ENCODE data around the gene PSTPIP1. TPM values are rescaled to one million over a fixed set of nuclear protein-coding genes. Genes with fewer than 3 reads are reported as not detected.

Gene PSTPIP1
- total RNA-seq, 4 donors from 2014 or later: 0.57 to 9.9 (median 5.3) TPM

DNA sequence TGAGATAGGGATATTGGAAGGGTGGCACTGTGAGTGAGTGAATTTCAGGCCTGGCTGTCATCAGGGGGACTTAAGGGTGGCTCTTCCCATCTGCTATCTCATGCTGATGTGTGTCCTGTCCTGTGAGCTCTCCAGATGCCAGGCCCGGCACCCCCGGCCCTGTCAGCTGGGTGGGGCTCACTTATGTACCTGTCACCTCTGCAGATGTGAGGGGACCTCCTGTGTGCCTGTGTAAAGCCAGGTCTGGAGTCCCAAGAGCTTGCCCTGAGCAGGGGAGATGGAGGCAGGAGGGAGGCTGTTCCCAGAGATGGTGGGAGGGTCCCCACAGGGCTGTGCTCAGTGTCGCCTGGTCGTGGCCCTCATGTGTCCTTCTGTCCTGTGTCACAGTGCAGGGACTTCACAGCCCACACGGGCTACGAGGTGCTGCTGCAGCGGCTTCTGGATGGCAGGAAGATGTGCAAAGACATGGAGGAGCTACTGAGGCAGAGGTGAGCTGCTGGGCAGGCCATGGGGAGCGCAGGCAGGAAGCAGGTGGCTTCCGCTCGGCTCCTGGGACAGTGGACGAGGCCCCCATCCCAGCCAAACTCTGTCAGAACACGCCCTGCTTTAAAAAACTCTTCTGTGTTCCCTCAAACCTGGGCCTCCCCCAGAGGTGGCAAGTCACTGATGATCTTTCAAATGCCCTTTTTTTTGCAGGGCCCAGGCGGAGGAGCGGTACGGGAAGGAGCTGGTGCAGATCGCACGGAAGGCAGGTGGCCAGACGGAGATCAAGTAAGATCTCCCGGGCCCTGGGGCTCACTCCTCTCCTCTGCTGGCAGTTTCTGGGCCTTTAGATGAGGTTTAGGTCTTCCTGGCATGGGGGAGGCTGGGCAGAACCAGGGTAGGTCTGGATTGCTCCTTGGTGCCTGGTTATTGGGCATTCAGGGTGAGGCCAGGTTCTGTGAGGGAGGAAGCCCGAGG lies 23.1 kb downstream of the PSTPIP1 start:
- peaks cover 0 to 33% (median 0%) of the 10 kb centered on the region in 3 donors for H3K4me1 ChIP-seq
- intact Hi-C loops (cut with DNase I): no loop called here
- no peak overlapping the region for H3K4me3 ChIP-seq
- no peak for DNase-seq
- no peaks in the 10 kb centered on the region for H3K9me3 ChIP-seq
- TF ChIP-seq, protein P1, sequence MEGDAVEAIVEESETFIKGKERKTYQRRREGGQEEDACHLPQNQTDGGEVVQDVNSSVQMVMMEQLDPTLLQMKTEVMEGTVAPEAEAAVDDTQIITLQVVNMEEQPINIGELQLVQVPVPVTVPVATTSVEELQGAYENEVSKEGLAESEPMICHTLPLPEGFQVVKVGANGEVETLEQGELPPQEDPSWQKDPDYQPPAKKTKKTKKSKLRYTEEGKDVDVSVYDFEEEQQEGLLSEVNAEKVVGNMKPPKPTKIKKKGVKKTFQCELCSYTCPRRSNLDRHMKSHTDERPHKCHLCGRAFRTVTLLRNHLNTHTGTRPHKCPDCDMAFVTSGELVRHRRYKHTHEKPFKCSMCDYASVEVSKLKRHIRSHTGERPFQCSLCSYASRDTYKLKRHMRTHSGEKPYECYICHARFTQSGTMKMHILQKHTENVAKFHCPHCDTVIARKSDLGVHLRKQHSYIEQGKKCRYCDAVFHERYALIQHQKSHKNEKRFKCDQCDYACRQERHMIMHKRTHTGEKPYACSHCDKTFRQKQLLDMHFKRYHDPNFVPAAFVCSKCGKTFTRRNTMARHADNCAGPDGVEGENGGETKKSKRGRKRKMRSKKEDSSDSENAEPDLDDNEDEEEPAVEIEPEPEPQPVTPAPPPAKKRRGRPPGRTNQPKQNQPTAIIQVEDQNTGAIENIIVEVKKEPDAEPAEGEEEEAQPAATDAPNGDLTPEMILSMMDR (IDR thresholded peaks at IDR 0.05): no peak
- TF ChIP-seq POLR2A (IDR thresholded peaks at IDR 0.05): no peak
- 53 to 93% methylated on average over 3 to 5 of the region's 20 CpGs for WGBS, 2 donors
- no peaks in the 10 kb centered on the region for H3K27me3 ChIP-seq
- H3K27ac ChIP-seq: no peak overlapping the region
- H3K36me3 ChIP-seq: no peaks in the 10 kb centered on the region

DNA sequence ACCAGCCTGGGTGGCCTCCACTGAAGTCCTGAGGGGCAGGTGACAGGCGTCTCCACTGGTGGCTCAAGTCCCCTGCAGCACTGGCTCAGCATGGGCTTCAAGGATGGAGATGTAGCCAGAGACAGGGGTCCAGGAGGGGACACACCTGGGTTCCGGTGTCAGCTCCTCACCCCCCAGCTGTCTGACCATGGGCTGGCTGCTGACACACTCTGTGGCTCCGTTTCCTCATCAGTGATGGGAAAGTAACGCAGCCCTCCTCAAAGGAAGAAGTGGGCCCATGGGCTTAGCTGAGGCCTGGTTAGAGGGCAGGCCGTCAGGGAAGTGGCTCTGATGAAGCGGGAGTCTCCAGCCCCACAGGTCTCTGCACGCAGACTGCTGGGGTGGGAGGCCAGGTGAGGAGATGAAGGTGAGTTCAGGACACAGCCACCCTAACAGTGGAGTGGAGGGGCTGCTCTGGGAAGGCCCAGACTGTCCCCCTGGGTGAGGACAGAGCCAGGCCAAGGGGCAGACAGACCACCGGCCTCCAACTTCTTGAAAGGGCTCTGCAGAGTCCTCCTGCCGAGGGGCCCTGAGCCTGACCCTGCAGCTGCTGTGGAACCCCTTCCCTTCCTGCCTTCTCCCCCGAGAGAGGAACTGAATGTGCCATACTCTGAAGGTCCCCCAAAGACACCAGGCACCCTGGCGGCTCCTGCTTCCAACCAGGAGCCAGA lies 24.0 kb downstream of the PSTPIP1 start:
- Histone ChIP-seq H3K4me3 (no peak overlapping the region), H3K36me3 (no peaks in the 10 kb centered on the region), H3K27me3 (no peaks in the 10 kb centered on the region), H3K9me3 (no peaks in the 10 kb centered on the region), H3K27ac (no peak overlapping the region), H3K4me1 (peaks cover 0 to 25% (median 0%) of the 10 kb centered on the region in 3 donors)
- 91 to 100% methylated on average over 3 to 4 of the region's 11 CpGs for WGBS, 2 donors
- intact Hi-C loops (cut with DNase I): no loop called here
- no peak for DNase-seq
- TF ChIP-seq POLR2A (IDR thresholded peaks at IDR 0.05): no peak
- TF ChIP-seq, protein P1 (IDR thresholded peaks at IDR 0.05): no peak

DNA sequence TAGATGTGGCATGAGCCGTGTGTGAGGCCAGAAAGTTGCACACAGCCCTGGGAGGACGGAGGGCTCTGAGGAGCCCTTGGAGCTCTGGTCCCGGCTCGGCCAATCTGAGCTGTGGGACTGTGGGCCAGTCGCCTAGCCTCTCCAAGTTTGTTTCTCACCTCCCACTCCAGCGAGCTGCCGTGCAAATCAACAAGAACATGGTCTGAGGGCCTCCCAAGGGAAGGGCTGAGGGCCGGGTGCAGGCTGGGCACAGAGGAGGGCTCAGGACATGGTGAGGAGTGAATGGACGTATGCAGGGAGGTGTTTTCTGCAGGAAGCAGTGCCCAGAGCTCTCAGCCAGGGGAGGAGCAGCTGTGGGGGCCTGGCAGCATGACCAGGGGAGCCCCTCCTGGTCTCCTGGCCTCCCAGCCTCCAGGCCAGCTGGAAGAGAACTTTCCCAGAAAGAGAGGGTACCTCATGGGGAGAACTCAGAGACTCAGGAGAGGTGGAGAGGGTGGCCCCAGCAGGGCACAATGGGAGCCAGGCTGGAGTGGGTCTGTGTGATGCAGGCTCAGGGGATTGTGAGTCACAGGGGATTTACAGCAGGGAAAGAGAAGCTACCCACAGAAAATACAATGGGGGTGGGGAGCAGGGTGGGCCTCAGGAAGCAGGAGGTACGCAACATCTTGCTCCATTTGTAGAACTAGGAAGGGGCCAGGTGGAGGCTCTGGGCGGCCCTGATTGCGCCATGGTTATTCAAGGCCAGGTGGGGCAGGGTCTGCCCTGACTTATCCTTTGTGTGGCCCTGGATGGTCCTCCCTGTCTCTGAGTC lies 24.8 kb downstream of the PSTPIP1 start:
- Histone ChIP-seq H3K9me3 (no peaks in the 10 kb centered on the region), H3K4me3 (no peak overlapping the region), H3K36me3 (no peaks in the 10 kb centered on the region), H3K4me1 (peaks cover 0 to 23% (median 0%) of the 10 kb centered on the region in 3 donors), H3K27me3 (no peaks in the 10 kb centered on the region), H3K27ac (no peak overlapping the region)
- intact Hi-C loops (cut with DNase I): loop anchor here (5.0 kb wide), 1 partner anchor 523 kb away; no protein-coding TSS in a partner anchor
- TF ChIP-seq, protein P1 (IDR thresholded peaks at IDR 0.05): no peak
- TF ChIP-seq POLR2A (IDR thresholded peaks at IDR 0.05): no peak
- no peak for DNase-seq
- WGBS, 2 donors: 82 to 87% methylated on average over 4 of the region's 12 CpGs

DNA sequence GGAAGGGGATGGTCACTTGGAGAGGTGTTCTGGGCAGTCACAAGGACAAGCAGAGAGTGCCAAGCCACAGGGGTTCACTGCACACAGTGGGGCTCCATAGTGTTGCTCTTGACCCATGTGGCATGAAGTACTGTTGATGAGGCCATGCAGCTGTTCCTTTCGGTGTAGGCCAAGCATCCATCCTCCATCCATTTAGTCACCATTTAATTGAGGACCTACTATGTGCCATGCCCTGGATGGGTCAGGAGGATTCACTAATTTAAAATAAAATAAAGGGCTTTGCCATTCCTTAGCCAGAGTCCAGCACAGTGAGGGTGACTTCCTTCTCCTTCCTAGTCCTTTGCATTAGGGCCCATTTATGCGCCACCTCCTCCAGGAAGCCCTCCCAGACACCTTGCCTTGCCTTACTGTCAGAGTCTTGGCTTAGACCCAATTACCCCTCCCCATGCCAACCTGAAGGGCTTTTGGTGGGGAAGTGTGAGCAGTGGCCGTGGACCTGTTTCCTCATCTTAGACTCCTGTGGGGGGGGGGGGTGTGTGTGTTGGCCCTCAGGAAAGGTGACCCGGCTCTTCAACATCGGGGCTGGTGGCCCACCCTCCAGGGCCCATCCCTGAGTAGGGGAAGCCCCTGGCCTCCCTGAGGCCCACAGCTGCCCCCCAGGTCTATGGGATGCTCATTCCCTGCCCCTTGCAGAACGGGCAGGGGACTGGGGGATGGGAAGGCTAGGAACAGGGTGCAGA lies 25.6 kb downstream of the PSTPIP1 start:
- WGBS, 2 donors: 100% methylated on average over 2 of the region's 6 CpGs; no CpG with 5 or more reads in 1 of the 2 donors
- intact Hi-C loops (cut with DNase I): loop anchor here (5.0 kb wide), 1 partner anchor 522 kb away; no protein-coding TSS in a partner anchor

More for the DNA sequence above, 25.6 kb downstream of the PSTPIP1 start:
- H3K27ac ChIP-seq: no peak overlapping the region
- TF ChIP-seq, protein P1 (IDR thresholded peaks at IDR 0.05): no peak
- no peak for TF ChIP-seq POLR2A (IDR thresholded peaks at IDR 0.05)
- H3K36me3 ChIP-seq: no peaks in the 10 kb centered on the region
- no peak overlapping the region for H3K4me3 ChIP-seq
- H3K27me3 ChIP-seq: no peaks in the 10 kb centered on the region
- DNase-seq: no peak
- H3K4me1 ChIP-seq: peaks cover 0 to 15% (median 0%) of the 10 kb centered on the region in 3 donors
- H3K9me3 ChIP-seq: no peaks in the 10 kb centered on the region

All from esophagus squamous epithelium (tissue), 5 donors.